NCI-H187 treated with DMSO at 0.1 percent for 48 hours (cell line): ENCODE results near the gene TSEN2.
A peak's percentile ranks its signal among the peaks of the same experiment; 100 is the strongest.
"Not testable (repeated sequence)": the region's sequence is repeated elsewhere in the genome, so short reads cannot be mapped to it uniquely, and the experiment has no call there.

Experiments used
- DNase-seq: peaks from one replicate; lab custom pipeline; 2025; lab: John Stamatoyannopoulos, UW

TSEN2 gene

DNA sequence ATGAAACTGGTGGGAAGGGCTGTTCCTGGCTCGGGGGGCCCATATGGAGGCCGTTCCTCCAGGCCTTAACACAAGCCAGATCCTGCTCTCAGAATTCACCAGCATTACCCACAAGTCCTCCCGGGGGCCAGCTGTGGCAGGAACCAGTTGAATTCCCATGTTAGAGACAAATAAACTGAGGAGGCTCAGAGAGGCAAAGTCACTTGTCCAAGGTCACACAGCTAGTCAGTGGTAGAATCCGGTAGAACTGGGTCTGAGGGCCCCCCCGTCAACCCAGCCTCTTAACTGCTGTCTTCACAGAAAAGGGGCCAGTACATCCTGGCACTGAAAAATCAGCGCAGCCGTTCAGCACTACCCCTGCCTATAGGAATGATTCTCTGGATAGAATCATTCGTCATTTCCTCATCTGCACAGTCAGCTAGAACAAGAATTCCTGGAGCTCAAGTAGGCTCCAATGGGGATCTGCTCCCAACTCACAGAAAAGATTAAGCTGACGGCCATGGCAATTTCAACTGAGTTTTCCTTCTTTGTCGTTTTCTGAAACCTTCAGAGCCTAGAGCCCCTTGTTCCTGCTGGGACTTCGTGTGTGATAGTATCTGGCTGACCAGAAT is 12.2 kb upstream of the TSEN2 start:
- no peak for DNase-seq

DNA sequence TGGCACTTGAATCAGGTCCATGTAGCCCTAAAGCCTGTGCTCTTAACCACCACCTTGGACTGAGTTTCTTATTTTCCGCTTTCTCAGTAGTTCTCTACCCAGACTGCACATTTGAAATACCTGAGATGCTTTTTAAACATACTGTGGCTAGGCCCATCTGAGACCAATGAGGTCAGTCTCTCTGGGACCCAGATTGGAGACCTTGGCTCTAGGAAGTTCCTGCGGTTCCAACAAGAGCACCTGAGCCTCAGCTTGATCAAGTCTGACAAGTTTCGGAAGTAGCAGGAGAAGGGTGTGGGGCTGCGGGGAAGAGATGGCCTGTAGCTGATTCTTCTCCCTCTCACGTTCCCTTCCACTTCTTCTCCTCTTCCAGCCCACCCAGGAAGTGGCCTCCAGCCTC is 11.5 kb upstream of the TSEN2 start:
- no peak for DNase-seq

DNA sequence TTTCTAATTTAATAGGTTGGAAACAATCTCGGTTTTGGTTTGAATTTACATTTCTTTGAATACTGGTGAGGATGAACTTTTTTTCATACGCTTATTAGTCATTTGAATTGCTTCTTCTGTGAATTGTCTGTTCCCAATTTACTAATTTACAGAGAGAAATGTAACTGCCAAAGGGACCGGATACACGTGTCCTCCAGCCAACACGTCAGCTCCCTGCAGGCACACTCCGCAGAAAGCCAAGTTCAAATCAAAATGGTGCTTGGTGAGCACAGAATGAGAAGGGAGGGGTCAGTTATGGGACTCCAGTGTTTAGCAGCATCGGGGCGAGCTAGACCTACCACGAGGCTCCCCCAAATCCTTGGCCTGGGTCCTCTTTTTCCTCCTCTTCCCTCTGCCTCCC is 10.8 kb upstream of the TSEN2 start:
- no peak for DNase-seq

DNA sequence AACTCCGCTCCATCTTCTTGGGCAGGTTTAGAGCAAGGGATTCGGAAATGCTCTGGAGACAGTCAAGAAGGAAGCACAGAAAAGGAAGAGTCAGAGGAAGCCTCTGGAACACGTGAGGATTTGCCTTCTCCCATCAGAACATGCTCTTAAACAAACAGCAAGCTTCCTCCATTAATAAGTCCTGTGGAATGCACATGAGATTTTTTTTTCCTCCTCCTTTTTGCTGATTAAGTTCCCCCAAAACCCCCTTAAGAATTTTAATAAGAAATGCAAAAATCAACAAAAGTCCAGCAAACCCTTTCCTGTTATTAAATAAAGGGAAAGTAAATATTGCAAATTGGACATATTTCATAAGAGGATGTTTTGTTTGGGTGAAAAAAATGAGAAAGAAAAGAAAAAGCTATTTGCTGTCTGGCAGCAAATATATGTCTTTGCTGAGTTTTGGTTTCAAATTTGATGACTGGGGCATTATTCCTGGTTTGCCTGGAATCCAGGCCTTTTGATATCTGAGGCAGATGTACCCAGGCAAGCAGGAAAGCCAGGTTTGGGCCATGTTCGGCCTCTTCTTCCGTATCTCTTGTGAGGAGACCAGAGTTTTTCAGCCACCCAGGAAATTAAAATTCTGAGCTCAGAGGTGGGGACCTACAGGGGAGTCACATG is 7.9 kb upstream of the TSEN2 start:
- no peak for DNase-seq

DNA sequence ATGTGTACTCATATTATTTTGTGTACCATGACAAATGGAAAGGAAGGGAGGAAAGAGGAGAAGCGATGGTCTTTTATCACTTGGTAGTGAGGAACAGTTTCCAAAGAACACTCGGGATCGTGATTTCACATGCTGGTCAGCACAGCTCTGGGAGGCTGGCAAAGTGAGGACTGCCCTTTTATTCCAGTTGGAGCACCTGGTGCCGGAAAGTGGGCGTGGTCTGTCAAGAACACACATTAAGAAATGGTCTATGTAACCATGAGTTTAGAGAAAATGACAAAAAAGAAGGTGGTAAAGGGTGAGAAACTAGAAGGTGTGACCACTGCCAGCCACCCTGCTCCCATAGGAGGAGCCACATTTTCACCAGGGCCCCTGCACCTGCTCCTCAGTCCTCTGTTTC is 7.0 kb upstream of the TSEN2 start:
- no peak for DNase-seq

DNA sequence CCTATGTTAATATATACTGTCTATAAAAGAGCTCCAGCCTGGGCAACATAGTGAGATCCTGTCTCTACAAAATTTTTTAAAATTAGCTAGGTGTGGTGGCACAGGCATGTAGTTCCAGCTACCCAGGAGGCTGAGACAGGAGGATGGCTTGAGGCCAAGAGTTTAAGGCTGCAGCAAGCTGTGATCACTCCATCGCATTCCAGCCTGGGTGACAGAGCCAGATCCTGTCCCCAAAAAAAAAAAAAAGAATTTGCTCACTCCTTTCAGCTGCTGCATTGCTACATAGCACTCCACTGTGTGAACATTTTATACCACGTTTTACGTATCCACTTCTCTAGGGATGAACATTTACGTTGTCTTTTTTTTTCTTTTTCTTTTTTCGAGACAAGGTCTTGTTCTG is 6.0 kb upstream of the TSEN2 start:
- DNase-seq: no peak

DNA sequence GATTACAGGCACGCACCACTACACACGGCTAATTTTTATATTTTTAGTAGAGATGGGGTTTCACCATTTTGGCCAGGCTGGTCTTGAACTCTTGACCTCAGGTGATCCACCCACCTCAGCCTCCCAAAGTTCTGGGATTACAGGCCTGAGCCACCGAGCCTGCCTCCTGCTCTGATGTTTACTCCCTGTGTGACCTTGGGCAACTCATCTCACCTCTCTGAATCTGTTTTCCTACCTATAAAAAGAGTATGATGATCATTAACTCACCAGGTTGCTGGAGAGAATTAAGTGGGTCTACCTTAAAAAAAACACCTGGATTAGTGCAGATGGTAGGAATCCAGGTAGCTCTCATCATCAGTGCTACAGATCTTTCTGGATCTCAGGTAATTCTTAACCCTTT is 5.1 kb upstream of the TSEN2 start:
- not testable (repeated sequence) for DNase-seq

DNA sequence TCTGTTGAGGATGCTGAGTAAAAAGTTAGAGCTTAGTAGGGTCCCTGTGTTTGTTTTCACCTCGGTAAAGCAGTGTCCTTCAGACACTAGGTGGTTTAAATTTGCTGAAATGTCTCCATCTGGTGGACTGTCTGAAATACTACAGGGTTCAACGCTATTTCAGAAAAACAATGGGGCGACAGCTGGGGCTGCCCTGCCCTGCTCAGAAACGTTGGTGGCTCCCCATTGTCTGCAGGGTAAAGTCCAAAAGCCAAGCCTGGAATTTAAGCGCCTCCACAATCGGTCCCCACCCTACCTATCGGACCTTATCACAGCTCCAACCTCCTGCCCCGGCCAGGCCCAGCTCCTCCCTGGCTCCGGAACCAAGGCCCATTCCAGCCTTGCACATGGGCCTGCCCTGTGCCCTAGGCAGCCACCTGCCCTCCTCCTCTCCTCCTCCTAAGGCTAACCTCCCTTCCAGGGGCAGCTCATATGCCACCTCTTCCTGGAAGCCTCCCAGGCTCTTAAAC is 4.3 kb upstream of the TSEN2 start:
- DNase-seq: peak; percentile 3

DNA sequence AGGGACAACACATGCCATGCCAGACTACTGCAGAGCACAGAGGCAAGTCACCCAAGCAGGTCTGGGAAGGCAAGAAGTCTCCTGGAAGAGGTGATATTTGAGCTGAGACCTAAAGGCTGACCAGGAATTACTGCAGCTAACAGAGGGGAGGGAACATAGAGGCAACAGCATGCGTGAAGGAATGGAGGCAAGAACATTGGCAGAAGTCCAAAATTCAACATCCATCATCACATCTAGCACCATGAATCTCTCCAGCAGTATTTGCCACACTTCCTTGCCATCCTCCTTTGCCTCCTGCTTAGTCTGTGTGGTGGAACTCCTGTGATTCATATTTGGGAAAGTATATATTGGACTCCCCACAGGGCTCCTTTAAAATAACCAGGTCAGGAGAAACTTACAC is 870 bp upstream of the TSEN2 start:
- DNase-seq: no peak

DNA sequence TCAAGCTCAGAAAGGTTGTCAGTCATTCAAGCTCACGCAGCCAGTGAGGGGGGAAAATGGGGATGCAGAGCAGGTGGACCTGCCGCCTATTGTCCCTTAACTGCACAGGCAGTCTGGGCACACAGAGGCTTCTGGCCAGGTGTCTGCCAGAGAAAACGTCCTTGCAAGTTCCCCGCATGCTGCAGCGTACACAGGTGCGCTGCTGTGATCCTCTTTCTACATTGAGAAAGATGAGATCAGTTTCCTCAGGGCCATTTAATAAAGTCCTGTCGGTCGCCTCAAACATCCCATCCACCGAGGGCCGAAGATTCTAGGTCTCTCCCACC is 445 bp upstream of the TSEN2 start:
- DNase-seq: no peak

DNA sequence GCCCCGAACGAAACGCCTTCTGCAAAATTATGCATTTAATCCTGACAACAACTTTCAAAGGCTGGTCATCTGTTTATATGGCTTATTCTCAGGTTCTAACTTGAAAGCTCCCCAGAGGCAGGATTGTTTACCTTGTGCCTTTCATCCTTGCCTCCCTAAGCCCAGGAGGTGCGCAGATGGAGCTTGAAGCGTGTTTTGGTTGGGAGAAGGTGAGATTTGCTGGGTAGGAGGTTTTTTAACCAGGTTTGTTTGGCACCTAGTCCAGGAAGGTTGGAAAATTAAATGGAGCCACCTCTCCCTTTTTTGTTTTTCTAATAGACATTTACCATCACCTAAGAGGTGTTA is 675 bp downstream of the TSEN2 start:
- DNase-seq: peak; percentile 2

DNA sequence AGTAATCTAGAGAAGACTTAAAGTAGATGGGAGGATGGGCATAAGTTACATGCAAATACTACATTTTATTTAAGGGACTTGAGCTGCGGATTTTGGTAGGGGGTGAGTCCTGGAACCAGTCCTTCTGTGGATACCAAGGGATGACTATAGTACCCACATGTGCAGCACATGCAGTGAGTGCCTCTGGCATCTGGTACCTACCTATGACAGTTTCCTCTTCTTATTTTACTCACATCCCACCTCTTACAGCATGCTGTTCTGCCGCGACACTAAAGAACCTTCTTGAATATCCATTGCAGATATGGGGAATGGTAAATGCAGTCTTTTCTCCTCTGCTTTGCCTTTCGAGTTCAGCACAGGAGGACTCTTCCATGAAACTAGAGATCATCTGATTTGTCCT is 1.7 kb downstream of the TSEN2 start:
- DNase-seq: no peak

DNA sequence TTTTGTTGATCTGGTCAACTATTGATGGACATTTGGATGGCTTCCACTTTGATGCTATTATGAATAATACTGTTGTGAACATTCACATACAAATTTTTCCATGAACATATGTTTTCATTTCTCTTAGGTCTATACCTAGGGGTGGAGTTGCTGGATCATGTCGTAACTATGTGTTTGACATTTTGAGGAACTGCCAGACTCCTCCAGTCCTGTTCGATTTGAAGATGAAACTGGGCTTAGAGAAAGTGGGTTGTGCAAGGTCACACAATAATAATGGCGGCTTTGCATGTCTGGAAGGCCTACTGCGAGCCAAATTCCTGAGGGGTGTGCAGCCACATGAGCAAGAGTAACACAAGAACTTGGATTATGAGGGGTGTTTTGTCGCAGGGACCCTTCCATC is 2.6 kb downstream of the TSEN2 start:
- DNase-seq: no peak

DNA sequence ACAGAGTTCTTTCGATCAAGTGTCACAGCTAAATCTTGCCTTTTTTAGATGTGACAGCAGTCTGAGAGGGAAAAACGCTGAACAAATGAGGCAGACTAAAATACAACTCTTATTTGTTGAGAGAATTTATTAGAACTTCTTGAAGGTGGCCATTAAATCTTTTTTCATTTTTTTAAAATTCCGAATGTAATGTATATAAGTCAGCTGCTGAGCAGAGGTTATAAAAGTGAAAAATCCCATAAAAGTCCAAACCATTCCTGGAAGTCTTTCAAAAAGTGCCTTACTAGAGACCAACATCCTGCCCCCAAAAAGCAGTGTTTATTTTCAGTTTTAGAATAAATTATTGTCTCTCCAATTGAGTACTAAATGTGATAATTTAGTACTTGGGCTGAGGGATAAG is 3.1 kb downstream of the TSEN2 start:
- DNase-seq: no peak

DNA sequence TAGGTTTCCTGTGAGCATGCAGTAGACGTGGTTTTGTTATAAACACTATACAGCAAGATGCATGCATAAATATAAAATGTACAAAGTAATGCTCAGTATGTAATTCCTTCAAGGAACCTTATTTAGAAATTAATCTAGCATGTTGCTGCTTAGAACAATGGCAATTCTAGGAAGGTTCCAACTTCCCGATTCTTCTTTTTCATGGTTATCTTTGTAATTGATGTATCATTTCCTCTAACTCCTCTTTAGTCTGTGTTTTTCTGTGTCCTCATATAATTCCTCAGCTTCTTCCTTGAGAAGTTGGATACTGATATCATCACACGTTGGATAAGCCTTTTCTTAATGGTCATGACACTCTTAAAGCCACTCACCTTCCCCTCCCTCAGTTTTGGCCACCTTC is 3.5 kb downstream of the TSEN2 start:
- DNase-seq: no peak

DNA sequence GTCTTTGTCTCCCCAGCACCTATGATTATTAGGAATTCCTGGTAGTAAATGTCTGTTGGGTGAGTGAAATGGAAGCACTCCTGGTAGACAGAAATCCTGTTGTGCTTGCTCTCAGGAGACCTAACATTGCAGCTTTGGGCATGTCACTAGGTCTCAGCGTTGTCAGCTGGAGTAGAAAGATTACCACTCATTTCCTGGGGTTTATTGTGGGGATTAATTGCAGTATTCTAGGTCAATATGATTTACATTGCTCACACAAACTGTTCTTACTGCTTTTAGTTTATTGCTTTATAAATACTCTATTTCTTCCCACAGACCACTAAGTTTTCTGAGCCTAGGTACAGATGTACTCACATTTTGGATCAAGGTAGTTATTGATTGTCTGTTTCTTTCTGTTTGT is 5.1 kb downstream of the TSEN2 start:
- DNase-seq: no peak

DNA sequence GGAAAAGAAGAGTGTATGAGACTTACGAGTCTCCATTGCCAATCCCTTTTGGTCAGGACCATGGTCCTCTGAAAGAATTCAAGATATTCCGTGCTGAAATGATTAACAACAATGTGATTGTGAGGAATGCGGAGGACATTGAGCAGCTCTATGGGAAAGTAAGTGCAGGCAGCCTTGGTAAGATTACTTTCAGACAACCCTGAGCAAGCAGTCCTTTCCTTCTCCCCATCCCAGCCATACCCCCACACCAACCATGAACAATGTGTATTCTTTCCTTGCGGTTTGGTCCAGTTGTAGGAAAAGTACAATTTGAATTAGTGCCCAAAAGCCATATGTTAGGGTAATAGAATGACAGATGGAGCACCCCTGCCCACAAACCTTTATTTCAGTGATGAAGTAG is 5.6 kb downstream of the TSEN2 start:
- DNase-seq: no peak

DNA sequence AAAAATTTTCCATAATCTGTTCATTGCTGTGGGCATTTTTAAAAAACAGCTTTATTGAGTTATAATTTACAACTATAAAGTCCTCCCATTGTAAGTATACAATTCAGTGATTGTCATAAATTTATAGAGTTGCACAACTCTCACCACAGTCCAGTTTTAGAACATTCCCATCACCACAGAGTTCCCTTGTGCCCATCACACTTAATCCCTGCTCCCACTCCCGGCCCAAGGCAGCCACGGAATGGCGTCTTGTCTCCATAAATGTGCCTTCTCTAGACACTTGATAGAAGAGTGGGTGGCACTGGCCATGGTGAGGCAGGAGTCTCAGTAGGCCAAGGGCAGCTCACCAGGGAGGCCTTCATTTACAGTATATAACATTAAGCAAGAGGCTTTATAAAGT is 6.3 kb downstream of the TSEN2 start:
- DNase-seq: no peak

DNA sequence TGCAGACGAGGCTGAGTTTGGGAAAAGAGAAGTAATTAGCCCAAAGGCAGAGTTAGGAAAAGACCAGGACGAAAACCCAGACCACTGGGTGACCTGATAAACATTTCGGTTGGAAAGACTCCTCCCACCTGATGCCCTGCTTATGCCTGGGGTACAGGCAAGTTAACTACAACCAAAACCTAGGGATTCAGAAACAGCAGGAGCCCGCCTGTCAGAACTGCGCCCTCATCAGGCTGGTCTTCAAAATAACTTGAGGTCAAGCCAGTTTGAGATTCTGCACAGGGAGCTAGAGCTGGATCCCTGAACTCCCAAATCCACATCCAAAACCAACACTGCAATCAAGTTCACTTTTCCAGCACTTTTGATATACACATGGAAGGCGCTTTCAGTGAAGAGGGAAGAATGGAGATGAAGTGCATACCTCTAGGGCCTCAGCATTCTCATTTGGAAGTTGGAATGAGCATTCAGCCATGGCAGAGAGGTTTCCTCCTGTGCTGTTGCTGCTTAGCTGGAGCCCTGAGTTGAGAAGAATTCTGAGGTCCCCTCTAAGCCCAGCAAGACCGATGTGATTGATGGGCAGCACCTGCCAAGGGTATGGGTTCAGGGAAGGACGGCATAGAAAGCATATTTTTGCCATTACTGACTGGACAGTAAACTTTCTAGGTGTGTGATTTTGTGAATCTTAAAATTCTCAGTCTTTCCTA is 11.6 kb downstream of the TSEN2 start:
- DNase-seq: no peak

DNA sequence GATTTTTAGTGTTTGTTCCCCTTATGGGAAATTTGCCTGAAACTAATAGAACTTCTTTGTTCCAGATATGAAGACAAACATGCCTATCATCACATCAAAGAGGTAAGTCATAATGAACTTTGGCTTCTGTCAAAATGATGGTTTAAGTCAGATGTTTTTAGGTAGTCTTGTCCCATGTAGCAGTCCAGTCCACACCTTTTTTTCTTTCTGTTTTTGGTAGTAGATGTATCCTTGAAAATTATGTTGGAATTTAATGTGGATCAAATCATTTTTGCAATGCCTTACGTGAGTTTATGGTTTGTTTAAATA is 12.1 kb downstream of the TSEN2 start:
- no peak for DNase-seq

DNA sequence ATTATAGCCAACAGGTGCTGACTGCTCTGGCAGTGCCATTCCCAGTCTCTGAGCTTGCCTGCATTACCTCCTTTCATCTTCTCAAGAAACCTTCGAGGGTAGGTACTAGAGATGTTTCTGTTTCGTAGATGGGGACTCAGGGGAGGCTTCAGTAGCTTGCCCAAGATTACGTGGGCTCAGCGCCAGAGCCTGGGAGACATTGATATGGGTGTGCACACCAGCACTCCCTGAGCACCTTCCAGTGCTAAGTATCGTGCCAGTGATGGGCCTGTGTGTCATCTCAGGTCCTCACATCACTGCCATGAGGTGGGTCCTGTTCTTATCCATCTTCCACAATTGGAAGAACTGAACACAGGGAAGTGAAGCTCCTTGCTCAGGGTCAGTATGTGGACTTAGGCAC is 15.2 kb downstream of the TSEN2 start:
- no peak for DNase-seq

DNA sequence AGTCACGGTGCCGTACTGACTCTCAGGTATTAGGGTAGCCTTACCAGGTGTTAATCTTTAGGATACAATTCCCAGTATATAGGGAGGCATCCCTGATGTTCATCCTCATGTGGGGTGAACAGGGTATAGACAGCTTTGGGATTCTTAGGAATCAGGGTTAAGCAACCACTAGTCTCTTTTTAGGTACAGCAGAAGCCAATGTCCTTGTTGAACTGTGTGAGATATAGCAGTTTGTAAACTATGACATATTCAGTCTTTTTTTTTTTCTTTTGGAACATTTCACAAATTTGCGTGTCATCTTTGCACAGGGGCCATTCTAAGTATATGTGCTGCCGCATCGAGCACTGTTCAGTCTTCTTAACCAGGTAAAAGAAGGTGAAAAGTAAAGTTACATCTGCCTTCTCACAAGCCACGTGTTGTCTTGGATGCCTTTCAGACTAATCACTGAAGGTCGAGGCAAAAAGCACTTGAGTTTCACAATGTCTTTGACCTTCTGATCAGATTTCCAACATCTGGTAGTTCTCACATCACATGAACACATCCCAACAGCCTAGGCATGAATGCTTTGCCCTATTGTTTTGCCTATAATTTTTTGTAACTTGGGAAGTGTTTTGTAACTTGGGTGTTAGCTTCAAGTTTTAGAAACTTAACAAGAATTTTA is 17.2 kb downstream of the TSEN2 start:
- no peak for DNase-seq

DNA sequence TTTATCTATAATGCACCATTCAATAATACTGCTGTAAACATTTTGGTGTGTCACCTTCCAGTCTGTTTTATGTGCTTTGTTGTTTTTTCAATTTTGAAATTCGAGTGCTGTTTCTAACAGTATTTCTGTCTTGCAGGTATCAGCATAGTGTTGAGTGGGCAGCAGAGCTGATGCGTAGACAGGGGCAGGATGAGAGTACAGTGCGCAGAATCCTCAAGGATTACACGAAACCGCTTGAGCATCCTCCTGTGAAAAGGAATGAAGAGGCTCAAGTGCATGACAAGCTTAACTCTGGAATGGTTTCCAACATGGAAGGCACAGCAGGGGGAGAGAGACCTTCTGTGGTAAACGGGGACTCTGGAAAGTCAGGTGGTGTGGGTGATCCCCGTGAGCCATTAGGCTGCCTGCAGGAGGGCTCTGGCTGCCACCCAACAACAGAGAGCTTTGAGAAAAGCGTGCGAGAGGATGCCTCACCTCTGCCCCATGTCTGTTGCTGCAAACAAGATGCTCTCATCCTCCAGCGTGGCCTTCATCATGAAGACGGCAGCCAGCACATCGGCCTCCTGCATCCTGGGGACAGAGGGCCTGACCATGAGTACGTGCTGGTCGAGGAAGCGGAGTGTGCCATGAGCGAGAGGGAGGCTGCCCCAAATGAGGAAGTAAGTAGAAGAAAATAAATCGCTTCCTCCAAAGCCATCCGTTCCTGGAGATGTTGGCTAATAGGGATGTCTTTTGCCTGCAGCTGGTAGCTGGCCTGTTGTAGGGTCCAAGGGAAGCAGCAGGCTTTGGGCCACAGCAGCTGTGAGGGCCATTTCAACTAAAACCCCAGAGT is 19.1 kb downstream of the TSEN2 start:
- no peak for DNase-seq
